ENCODE measurements around the gene UNC13D. TPM values are rescaled to one million over a fixed set of nuclear protein-coding genes. Genes with fewer than 3 reads are reported as not detected.

UNC13D gene
- total and polyA plus RNA-seq, 9 of the 15 experiments (the other 6 are each of a cell fraction or from before 2014, with no cell fraction given): 0.86 to 244 (median 69.2) TPM

DNA sequence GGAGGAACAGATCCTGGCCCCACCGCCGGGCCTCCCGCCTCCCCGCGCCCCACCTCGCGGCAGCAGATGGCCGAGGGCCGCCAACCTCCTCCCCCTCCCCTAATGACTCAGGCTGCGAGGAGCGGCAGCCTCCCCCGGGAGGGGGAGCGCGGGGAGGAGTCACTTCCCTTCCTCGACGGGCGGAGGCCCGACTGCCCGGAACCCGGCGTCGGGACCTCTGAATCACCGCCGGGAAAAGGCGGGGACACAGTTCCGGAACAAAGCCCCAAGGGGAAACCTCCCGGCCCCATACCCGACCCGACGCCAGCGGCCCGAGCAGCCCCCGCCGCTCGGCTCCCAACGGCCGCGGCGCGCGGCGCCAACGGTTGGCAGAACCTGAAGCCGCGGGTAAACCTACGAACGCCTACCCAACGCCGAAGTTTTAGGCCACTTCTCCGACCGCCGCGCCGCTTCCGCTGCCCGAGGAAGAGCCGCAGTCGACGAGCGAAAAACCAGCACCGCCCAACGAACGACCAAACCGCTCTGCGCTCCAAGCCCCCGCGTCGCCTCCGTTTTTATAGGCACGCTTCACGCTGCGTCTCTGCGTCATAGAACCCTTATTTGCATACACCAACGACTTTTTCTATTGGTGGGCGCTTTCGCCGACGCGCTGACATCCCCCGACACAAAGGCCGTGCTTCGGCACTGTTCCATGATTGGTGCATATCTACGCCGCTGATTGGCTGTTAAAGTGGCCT, 64.8 kb downstream of the UNC13D start (continued):
- TF ChIP-seq ZNF696 (CRISPR knock-in tag; conservative IDR thresholded peaks at IDR 0.05) (no peak), ARNT (IDR thresholded peaks at IDR 0.05) (no peak), KDM4B (IDR thresholded peaks at IDR 0.05; ENCODE audit: borderline replicate concordance in 2 of 2, low read depth in 1 of 2) (no peak), HEY1 (CRISPR knock-in tag; IDR thresholded peaks at IDR 0.05; ENCODE audit: borderline replicate concordance) (peak; percentile 26; the same call in 1 of the 2 replicates), HDGF (IDR thresholded peaks at IDR 0.05) (no peak), ZNF586 (CRISPR knock-in tag; conservative IDR thresholded peaks at IDR 0.05) (no peak; the same call in 1 of the 2 replicates), KAT8 (IDR thresholded peaks at IDR 0.05; ENCODE audit: low read depth) (no peak), HLTF (IDR thresholded peaks at IDR 0.05) (no peak; the same call in 1 of the 2 replicates), TRIM28 (IDR thresholded peaks at IDR 0.05) (no peak), ZFP30 (CRISPR knock-in tag; IDR thresholded peaks at IDR 0.05; ENCODE audit: borderline replicate concordance) (no peak), CSDE1 (IDR thresholded peaks at IDR 0.05) (peak in 1 of 2 experiments; percentile 53; a peak in 1 of 4 replicates), MECOM (CRISPR knock-in tag; IDR thresholded peaks at IDR 0.05) (no peak)
- TF ChIP-seq, protein P1, sequence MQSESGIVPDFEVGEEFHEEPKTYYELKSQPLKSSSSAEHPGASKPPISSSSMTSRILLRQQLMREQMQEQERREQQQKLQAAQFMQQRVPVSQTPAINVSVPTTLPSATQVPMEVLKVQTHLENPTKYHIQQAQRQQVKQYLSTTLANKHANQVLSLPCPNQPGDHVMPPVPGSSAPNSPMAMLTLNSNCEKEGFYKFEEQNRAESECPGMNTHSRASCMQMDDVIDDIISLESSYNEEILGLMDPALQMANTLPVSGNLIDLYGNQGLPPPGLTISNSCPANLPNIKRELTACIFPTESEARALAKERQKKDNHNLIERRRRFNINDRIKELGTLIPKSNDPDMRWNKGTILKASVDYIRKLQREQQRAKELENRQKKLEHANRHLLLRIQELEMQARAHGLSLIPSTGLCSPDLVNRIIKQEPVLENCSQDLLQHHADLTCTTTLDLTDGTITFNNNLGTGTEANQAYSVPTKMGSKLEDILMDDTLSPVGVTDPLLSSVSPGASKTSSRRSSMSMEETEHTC (IDR thresholded peaks at IDR 0.05): no peak
- TF ChIP-seq, protein P2, sequence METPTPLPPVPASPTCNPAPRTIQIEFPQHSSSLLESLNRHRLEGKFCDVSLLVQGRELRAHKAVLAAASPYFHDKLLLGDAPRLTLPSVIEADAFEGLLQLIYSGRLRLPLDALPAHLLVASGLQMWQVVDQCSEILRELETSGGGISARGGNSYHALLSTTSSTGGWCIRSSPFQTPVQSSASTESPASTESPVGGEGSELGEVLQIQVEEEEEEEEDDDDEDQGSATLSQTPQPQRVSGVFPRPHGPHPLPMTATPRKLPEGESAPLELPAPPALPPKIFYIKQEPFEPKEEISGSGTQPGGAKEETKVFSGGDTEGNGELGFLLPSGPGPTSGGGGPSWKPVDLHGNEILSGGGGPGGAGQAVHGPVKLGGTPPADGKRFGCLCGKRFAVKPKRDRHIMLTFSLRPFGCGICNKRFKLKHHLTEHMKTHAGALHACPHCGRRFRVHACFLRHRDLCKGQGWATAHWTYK (CRISPR knock-in tag; IDR thresholded peaks at IDR 0.05): peak; percentile 83
- TF ChIP-seq, protein P3, sequence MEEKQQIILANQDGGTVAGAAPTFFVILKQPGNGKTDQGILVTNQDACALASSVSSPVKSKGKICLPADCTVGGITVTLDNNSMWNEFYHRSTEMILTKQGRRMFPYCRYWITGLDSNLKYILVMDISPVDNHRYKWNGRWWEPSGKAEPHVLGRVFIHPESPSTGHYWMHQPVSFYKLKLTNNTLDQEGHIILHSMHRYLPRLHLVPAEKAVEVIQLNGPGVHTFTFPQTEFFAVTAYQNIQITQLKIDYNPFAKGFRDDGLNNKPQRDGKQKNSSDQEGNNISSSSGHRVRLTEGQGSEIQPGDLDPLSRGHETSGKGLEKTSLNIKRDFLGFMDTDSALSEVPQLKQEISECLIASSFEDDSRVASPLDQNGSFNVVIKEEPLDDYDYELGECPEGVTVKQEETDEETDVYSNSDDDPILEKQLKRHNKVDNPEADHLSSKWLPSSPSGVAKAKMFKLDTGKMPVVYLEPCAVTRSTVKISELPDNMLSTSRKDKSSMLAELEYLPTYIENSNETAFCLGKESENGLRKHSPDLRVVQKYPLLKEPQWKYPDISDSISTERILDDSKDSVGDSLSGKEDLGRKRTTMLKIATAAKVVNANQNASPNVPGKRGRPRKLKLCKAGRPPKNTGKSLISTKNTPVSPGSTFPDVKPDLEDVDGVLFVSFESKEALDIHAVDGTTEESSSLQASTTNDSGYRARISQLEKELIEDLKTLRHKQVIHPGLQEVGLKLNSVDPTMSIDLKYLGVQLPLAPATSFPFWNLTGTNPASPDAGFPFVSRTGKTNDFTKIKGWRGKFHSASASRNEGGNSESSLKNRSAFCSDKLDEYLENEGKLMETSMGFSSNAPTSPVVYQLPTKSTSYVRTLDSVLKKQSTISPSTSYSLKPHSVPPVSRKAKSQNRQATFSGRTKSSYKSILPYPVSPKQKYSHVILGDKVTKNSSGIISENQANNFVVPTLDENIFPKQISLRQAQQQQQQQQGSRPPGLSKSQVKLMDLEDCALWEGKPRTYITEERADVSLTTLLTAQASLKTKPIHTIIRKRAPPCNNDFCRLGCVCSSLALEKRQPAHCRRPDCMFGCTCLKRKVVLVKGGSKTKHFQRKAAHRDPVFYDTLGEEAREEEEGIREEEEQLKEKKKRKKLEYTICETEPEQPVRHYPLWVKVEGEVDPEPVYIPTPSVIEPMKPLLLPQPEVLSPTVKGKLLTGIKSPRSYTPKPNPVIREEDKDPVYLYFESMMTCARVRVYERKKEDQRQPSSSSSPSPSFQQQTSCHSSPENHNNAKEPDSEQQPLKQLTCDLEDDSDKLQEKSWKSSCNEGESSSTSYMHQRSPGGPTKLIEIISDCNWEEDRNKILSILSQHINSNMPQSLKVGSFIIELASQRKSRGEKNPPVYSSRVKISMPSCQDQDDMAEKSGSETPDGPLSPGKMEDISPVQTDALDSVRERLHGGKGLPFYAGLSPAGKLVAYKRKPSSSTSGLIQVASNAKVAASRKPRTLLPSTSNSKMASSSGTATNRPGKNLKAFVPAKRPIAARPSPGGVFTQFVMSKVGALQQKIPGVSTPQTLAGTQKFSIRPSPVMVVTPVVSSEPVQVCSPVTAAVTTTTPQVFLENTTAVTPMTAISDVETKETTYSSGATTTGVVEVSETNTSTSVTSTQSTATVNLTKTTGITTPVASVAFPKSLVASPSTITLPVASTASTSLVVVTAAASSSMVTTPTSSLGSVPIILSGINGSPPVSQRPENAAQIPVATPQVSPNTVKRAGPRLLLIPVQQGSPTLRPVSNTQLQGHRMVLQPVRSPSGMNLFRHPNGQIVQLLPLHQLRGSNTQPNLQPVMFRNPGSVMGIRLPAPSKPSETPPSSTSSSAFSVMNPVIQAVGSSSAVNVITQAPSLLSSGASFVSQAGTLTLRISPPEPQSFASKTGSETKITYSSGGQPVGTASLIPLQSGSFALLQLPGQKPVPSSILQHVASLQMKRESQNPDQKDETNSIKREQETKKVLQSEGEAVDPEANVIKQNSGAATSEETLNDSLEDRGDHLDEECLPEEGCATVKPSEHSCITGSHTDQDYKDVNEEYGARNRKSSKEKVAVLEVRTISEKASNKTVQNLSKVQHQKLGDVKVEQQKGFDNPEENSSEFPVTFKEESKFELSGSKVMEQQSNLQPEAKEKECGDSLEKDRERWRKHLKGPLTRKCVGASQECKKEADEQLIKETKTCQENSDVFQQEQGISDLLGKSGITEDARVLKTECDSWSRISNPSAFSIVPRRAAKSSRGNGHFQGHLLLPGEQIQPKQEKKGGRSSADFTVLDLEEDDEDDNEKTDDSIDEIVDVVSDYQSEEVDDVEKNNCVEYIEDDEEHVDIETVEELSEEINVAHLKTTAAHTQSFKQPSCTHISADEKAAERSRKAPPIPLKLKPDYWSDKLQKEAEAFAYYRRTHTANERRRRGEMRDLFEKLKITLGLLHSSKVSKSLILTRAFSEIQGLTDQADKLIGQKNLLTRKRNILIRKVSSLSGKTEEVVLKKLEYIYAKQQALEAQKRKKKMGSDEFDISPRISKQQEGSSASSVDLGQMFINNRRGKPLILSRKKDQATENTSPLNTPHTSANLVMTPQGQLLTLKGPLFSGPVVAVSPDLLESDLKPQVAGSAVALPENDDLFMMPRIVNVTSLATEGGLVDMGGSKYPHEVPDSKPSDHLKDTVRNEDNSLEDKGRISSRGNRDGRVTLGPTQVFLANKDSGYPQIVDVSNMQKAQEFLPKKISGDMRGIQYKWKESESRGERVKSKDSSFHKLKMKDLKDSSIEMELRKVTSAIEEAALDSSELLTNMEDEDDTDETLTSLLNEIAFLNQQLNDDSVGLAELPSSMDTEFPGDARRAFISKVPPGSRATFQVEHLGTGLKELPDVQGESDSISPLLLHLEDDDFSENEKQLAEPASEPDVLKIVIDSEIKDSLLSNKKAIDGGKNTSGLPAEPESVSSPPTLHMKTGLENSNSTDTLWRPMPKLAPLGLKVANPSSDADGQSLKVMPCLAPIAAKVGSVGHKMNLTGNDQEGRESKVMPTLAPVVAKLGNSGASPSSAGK (IDR thresholded peaks at IDR 0.05): no peak
